Ishikawa (cell line): ENCODE results near the gene TRAPPC5.

ENCODE experiments used
- CEBPB ChIP-seq: IDR thresholded peaks from 2 replicates; pipeline ENCODE4 v1.6.1; 2012
- CREB1 ChIP-seq: IDR thresholded peaks from 2 replicates; pipeline ENCODE4 v1.6.1; 2012; ENCODE audit warnings: low read depth
- EGR1 ChIP-seq: IDR thresholded peaks from 2 replicates; pipeline ENCODE4 v1.6.1; 2012
- EP300 ChIP-seq: IDR thresholded peaks from 2 replicates; pipeline ENCODE4 v1.6.1; 2012; ENCODE audit warnings: borderline replicate concordance
- FOXM1 ChIP-seq: IDR thresholded peaks from 2 replicates; pipeline ENCODE4 v1.6.1; 2012; ENCODE audit warnings: low read depth, borderline replicate concordance
- NFIC ChIP-seq: IDR thresholded peaks from 2 replicates; pipeline ENCODE4 v1.6.1; 2012
- RAD21 ChIP-seq: IDR thresholded peaks from 2 replicates; pipeline ENCODE4 v1.6.1; 2012; ENCODE audit warnings: low read depth
- TAF1 ChIP-seq: IDR thresholded peaks from 2 replicates; pipeline ENCODE4 v1.6.1; 2012; ENCODE audit warnings: low read depth, mild to moderate bottlenecking
- TCF12 ChIP-seq: IDR thresholded peaks from 2 replicates; pipeline ENCODE4 v1.6.1; 2012; ENCODE audit warnings: low read depth
- TEAD4 ChIP-seq: IDR thresholded peaks from 2 replicates; pipeline ENCODE4 v1.6.1; 2012
- YY1 ChIP-seq: IDR thresholded peaks from 2 replicates; pipeline ENCODE4 v1.6.1; 2012; ENCODE audit warnings: low read depth
- ZBTB7A ChIP-seq: IDR thresholded peaks from 2 replicates; pipeline ENCODE4 v1.6.1; 2012; ENCODE audit warnings: low read depth
- TF ChIP-seq, protein P1 (sequence below): IDR thresholded peaks from 2 replicates; pipeline ENCODE4 v1.6.1; 2012; ENCODE audit warnings: low read depth, mild to moderate bottlenecking
- TF ChIP-seq, protein P2 (sequence below): IDR thresholded peaks from 2 replicates; pipeline ENCODE4 v1.6.1; 2012
- TF ChIP-seq, protein P3 (sequence below): IDR thresholded peaks from 2 replicates; pipeline ENCODE4 v1.6.1; 2012

TRAPPC5 gene

DNA sequence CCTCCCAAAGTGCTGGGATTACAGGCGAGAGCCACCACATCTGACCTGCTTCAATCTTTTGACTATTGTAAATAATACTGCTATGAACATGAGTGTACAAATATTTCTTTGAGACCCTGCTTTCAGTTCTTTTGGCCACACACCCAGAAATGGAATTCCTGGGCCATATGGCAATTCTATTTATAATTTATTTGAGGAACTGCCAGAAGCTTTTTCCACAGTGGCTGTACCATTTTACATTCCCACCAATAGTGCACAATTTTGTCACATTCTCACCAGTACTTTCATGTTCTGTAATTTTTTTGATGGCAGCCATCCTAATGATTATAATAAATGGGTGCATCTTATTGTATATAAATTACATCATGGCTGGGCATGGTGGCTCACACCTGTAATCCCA is 35.0 kb downstream of the TRAPPC5 start:
- TF ChIP-seq TCF12 (no peak), TAF1 (no peak), FOXM1 (no peak), EP300 (no peak), EGR1 (no peak), ZBTB7A (no peak), NFIC (no peak)
- TF ChIP-seq, protein P1, sequence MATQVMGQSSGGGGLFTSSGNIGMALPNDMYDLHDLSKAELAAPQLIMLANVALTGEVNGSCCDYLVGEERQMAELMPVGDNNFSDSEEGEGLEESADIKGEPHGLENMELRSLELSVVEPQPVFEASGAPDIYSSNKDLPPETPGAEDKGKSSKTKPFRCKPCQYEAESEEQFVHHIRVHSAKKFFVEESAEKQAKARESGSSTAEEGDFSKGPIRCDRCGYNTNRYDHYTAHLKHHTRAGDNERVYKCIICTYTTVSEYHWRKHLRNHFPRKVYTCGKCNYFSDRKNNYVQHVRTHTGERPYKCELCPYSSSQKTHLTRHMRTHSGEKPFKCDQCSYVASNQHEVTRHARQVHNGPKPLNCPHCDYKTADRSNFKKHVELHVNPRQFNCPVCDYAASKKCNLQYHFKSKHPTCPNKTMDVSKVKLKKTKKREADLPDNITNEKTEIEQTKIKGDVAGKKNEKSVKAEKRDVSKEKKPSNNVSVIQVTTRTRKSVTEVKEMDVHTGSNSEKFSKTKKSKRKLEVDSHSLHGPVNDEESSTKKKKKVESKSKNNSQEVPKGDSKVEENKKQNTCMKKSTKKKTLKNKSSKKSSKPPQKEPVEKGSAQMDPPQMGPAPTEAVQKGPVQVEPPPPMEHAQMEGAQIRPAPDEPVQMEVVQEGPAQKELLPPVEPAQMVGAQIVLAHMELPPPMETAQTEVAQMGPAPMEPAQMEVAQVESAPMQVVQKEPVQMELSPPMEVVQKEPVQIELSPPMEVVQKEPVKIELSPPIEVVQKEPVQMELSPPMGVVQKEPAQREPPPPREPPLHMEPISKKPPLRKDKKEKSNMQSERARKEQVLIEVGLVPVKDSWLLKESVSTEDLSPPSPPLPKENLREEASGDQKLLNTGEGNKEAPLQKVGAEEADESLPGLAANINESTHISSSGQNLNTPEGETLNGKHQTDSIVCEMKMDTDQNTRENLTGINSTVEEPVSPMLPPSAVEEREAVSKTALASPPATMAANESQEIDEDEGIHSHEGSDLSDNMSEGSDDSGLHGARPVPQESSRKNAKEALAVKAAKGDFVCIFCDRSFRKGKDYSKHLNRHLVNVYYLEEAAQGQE, result no peak
- TF ChIP-seq, protein P2, sequence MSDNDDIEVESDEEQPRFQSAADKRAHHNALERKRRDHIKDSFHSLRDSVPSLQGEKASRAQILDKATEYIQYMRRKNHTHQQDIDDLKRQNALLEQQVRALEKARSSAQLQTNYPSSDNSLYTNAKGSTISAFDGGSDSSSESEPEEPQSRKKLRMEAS, result no peak

DNA sequence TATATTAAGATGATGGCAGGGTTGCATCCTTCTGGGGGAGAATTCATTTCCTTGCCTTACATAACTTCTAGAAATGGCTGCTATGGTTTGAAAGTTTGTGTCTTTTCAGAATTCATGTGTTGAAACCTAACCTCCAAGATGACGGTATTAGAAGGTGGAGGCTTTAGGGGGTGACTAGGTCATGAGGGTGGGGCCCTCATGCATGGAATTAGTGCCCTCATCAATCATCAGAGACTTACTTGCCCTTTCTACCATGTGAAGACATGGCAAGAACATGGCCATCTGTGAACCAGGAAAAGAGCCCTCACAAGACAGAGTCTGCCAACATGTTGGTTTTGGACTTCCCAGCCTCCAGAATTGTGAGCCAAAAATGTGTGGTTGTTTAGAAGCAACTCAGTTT is 36.1 kb downstream of the TRAPPC5 start:
- no peak for TF ChIP-seq TAF1
- no peak for TF ChIP-seq EGR1
- TF ChIP-seq, protein P3, sequence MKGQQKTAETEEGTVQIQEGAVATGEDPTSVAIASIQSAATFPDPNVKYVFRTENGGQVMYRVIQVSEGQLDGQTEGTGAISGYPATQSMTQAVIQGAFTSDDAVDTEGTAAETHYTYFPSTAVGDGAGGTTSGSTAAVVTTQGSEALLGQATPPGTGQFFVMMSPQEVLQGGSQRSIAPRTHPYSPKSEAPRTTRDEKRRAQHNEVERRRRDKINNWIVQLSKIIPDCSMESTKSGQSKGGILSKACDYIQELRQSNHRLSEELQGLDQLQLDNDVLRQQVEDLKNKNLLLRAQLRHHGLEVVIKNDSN, result no peak
- no peak for TF ChIP-seq CEBPB

DNA sequence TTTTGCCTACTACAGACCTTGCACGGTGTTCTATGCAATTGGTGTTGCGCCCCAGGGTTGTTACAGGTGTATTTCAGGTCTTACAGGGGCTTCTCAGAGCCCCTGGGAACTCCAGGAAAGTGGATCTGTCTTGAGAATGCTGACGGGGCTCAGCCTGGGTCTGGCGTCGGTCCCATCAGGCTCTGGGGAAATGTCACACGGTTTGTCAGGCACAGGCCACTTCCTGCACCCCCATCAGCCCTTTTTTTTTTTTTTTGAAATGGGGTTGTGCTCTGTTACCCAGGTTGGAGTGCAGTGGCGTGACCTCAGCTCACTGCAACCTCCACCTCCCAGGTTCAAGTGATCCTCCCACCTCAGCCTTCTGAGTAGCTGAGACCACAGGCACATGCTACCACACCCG is 38.0 kb downstream of the TRAPPC5 start:
- TF ChIP-seq, protein P2, result no peak
- TF ChIP-seq, protein P3, result no peak
- no peak for TF ChIP-seq NFIC
- no peak for TF ChIP-seq FOXM1
- no peak for TF ChIP-seq YY1
- TF ChIP-seq TCF12, result no peak
- TF ChIP-seq TEAD4, result no peak
- no peak for TF ChIP-seq RAD21
- no peak for TF ChIP-seq EP300
- no peak for TF ChIP-seq CREB1

DNA sequence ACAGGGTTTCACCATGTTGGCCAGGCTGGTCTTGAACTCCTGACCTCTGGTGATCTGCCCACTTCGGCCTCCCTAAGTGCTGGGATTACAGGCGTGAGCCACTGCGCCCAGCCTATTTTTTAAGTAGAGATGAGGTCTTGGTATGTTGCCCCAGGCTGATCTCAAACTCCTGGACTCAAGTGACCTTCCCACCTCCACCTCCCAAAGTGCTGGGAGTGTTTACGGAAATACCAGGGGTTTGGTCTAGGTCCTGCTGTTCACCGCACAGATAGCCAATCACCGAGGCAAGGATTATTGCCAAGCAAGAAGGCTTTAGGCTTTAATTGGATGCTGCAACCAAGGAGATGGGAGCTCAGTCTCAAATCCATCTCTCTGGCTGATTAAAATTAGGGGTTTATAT is 39.7 kb downstream of the TRAPPC5 start:
- TF ChIP-seq TEAD4 (no peak), CEBPB (no peak), TAF1 (no peak), TCF12 (no peak), FOXM1 (no peak), CREB1 (no peak), EP300 (no peak), RAD21 (no peak), ZBTB7A (no peak), NFIC (no peak), YY1 (no peak), EGR1 (no peak)
- TF ChIP-seq, protein P3, result no peak
- TF ChIP-seq, protein P1, result no peak
- TF ChIP-seq, protein P2, result no peak

DNA sequence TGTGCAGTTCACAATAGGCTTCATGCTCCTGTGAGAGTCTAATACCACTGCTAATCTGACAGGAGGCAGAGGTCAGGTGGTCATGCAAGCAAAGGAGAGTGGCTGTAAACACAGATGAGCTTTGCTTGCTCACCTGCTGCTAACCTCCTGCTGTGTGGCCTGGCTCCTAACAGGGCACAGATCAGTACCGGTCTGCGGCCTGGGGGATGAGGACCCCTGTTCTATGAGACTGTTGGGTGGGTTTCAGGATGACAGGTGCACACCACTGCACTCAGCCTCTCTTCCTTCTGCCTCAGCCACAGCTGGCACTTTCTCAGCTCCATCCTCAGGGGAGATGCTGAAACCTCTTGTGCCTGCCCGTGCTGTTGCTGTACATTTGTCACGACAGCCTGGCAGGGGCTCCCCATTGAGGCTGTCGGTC is 41.6 kb downstream of the TRAPPC5 start:
- no peak for TF ChIP-seq TEAD4
- no peak for TF ChIP-seq TAF1
- no peak for TF ChIP-seq TCF12

DNA sequence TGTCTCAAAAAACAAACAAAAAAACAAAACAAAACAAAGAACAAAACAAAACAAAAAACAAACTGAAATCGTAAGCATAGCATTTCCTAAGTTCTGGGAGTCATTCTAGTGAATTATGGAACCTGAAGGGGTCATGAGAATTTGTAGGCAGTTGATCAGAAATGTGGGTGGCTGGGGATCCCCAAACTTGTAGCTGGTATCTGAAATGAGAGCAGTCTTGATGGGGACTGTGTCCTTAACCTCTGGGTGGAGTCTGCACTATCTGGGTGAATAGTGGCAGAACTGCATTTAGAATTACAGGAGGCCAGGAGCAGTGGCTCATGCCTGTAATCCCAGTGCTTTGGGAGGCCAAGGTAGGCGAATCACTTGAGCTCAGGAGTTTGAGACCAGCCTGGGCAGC is 45.2 kb downstream of the TRAPPC5 start:
- no peak for TF ChIP-seq TAF1
- no peak for TF ChIP-seq TCF12
- no peak for TF ChIP-seq RAD21
- TF ChIP-seq TEAD4, result no peak
- TF ChIP-seq, protein P1, result no peak
- no peak for TF ChIP-seq NFIC
